CD4-positive, alpha-beta T cell (primary cell): ENCODE data around the gene REEP1. TPM values are rescaled to one million over a fixed set of nuclear protein-coding genes. Genes with fewer than 3 reads are reported as not detected.

ENCODE experiments used
- ATAC-seq: fragments of 200-7000 bp; cut with Tn5 transposase; one replicate; pipeline ENCODE4 v1.10.0; 2022; ENCODE audit warnings: mild to moderate bottlenecking; ENCODE audit not compliant: poor library complexity
- CTCF ChIA-PET: fragments of 350-600 bp; sonication (Branson Sonifier 250); formaldehyde crosslinking; loops from one replicate; lab custom pipeline; 2021; ENCODE audit warnings: antibody characterized with exemption, inconsistent platforms; lab: Charles Lee
- POLR2A ChIA-PET: fragments of 350-600 bp; sonication (Branson Sonifier 250); formaldehyde crosslinking; loops from one replicate; lab custom pipeline; 2021; ENCODE audit warnings: antibody characterized with exemption, inconsistent platforms; lab: Charles Lee
- DNase-seq, 14 experiments: peaks; one replicate each; pipeline ENCODE4 v3.0.0-alpha.2; 2013 to 2020; ENCODE audit warnings: mixed read lengths in 2 of 14
- H3K27ac ChIP-seq, 2 donors: one replicate each; pipeline versions ENCODE4 v1.5.1 to v1.7.0; 2013; ENCODE audit warnings: low read length in 2 of 2, low read depth in 1 of 2, mild to moderate bottlenecking in 1 of 2
- H3K27me3 ChIP-seq, 2 experiments: 1 replicate in 1 of 2; 2 replicates in 1 of 2; pipeline versions ENCODE4 v1.6.1 to v1.7.0; 2013; ENCODE audit warnings: low read length in 2 of 2, control low read depth in 1 of 2, mild to moderate bottlenecking in 1 of 2, moderate library complexity in 1 of 2; ENCODE audit not compliant: insufficient read depth in 2 of 2, control insufficient read depth in 1 of 2
- H3K36me3 ChIP-seq: one replicate; pipeline ENCODE4 v1.6.1; 2013; ENCODE audit warnings: low read length, control low read depth; ENCODE audit not compliant: insufficient read depth
- H3K4me1 ChIP-seq: one replicate; pipeline ENCODE4 v1.6.1; 2013; ENCODE audit warnings: low read length, control low read depth; ENCODE audit not compliant: insufficient read depth
- H3K4me3 ChIP-seq: one replicate; pipeline ENCODE4 v1.5.1; 2013; ENCODE audit warnings: mild to moderate bottlenecking, low read length, moderate library complexity
- H3K9me3 ChIP-seq, 2 experiments: 1 replicate in 1 of 2; 2 replicates in 1 of 2; pipeline versions ENCODE4 v1.6.1 to v1.7.0; 2013; ENCODE audit warnings: low read length in 2 of 2, mild to moderate bottlenecking in 2 of 2, control low read depth in 1 of 2, moderate library complexity in 1 of 2; ENCODE audit not compliant: control insufficient read depth in 1 of 2, insufficient read depth in 1 of 2
- H3K27ac Mint-ChIP-seq: one replicate; pipeline ENCODE4 v1.8.0; 2020; ENCODE audit warnings: mixed read lengths
- H3K27me3 Mint-ChIP-seq: one replicate; pipeline ENCODE4 v1.8.0; 2021; ENCODE audit warnings: mixed read lengths
- H3K36me3 Mint-ChIP-seq: one replicate; pipeline ENCODE4 v1.8.0; 2021; ENCODE audit warnings: low read depth, mixed read lengths
- H3K4me1 Mint-ChIP-seq: one replicate; pipeline ENCODE4 v1.8.0; 2021; ENCODE audit warnings: low read depth, mixed read lengths
- H3K4me3 Mint-ChIP-seq: one replicate; pipeline ENCODE4 v1.8.0; 2020; ENCODE audit warnings: mild to moderate bottlenecking, mixed read lengths
- H3K9me3 Mint-ChIP-seq: one replicate; pipeline ENCODE4 v1.8.0; 2020; ENCODE audit warnings: mixed read lengths
- intact Hi-C, 2 experiments: fragments of 100-400 bp; cut with DNase I in 1 of 2; cut with micrococcal nuclease in 1 of 2; formaldehyde crosslinking; loops; one replicate each; pipeline versions ENCODE4 v1.15.1 to v1.9.0; 2023 to 2025; cut with DNase I, micrococcal nuclease
- total RNA-seq, 174 experiments: library from RNA in 2 of 174; stranded (reverse) in 2 of 174; gene quantifications; one replicate each; pipeline ENCODE4 v1.2.3 and lab custom pipeline; 2021 to 2026
- TF ChIP-seq, protein P1 (sequence below): fragments of 200-600 bp; IDR thresholded peaks from one replicate; pipeline ENCODE4 v1.8.0; 2022; ENCODE audit warnings: antibody characterized with exemption, mild to moderate bottlenecking

The REEP1 gene
- total RNA-seq, 2 experiments from 2014 or later = not detected

DNA sequence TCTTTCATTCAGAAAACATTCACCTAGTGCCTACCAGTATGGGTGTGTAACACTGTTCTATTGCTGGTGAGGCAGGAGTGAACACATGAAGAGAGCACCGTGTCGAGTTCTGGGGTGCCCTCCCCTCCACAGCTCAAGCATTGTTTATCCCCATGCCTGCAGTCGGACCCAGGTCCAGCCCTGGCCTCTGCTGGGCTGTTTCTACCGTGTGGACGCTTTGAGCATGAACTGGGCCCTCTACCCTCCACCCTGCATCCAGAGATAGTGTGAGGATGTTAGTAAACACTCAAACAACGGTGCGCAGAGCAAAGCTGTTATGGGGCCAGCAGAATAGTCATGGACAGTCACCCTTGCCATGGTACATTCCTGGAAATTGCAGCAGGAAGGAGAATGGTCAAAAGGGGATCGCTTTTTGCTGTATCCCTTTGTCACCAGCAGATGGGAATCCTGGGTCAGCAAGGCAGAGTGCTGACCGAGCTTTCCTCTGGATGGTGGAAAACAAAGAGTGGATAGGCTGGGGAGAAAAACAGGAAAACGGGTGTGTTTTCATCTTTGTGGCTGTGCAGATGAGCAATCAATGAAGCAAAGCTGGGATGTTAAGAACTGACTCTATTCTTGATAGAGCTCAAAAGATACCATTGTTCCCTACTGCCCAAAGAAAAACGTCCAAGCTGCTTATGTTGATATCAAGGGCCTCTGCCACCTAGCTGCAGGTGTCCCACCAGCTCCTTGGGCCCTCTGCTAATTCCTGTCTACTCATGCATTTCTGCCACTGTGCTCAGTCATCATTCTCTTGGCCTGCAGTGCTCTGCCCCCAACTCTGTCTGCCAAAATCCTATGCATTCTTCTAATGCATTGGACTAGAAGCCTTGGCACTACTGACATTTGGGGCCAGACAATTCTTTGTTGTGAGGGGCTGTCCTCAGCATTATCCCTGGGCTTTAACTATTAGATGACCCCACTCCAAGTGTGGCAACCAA, 38.7 kb downstream of the REEP1 start:
- Mint-ChIP-seq H3K36me3 (no peaks in the 10 kb centered on the region), H3K27ac (no peak overlapping the region), H3K27me3 (peaks cover 29% of the 10 kb centered on the region), H3K4me1 (no peaks in the 10 kb centered on the region), H3K9me3 (no peaks in the 10 kb centered on the region), H3K4me3 (no peak overlapping the region)
- TF ChIP-seq, protein P1, sequence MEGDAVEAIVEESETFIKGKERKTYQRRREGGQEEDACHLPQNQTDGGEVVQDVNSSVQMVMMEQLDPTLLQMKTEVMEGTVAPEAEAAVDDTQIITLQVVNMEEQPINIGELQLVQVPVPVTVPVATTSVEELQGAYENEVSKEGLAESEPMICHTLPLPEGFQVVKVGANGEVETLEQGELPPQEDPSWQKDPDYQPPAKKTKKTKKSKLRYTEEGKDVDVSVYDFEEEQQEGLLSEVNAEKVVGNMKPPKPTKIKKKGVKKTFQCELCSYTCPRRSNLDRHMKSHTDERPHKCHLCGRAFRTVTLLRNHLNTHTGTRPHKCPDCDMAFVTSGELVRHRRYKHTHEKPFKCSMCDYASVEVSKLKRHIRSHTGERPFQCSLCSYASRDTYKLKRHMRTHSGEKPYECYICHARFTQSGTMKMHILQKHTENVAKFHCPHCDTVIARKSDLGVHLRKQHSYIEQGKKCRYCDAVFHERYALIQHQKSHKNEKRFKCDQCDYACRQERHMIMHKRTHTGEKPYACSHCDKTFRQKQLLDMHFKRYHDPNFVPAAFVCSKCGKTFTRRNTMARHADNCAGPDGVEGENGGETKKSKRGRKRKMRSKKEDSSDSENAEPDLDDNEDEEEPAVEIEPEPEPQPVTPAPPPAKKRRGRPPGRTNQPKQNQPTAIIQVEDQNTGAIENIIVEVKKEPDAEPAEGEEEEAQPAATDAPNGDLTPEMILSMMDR = no peak
- Histone ChIP-seq H3K27ac (no peak overlapping the region), H3K4me1 (no peaks in the 10 kb centered on the region), H3K4me3 (no peak overlapping the region), H3K36me3 (no peaks in the 10 kb centered on the region), H3K9me3 (no peaks in the 10 kb centered on the region), H3K27me3 (peaks cover 0 to 15% of the 10 kb centered on the region in 2 experiments)
- no peak for ATAC-seq
- intact Hi-C loops = no loop called here
- POLR2A ChIA-PET = no interaction called here
- no peak for DNase-seq
- CTCF ChIA-PET = no interaction called here

DNA sequence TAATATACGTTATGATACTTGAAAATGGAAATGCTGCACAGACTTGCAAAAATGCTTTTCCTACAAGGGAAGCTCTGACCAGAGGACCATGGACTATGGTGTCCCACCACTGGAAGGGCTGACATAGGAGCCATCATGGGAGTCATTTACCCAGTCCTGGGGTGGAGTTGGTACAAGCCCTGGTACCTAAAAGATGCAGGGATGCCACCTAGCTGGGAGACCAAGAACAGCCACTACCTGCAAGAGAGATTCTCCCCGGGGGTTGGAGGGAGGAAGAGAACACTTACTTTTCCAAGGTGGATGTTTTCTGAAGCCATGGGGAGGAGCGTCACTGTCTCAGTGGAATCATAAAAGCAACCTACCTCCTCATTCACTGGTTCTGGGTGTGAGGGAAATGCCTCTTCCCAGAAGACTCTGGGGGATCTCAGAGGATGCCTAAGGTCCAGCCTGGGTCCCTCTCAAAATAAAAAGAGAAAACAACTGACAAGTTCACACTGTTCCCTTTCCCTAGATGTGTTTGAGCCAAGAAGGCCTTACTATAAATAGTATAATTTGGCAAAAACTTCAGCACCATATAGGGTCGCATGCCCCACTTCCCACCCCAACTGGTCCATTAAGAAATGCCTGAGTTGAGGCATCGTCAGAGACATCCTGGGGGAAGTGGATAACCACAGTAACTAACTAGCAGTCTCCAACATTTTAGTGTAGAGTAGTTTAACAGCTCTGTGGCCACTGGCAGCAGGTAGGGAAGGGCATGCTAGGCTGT, 39.9 kb downstream of the REEP1 start:
- no peak overlapping the region for H3K27ac Mint-ChIP-seq
- H3K4me3 Mint-ChIP-seq = no peak overlapping the region
- ChIA-PET POLR2A (no interaction called here), CTCF (no interaction called here)
- H3K9me3 Mint-ChIP-seq = no peaks in the 10 kb centered on the region
- peaks cover 25% of the 10 kb centered on the region for H3K27me3 Mint-ChIP-seq
- Histone ChIP-seq H3K27ac (no peak overlapping the region), H3K27me3 (peaks cover 0 to 15% of the 10 kb centered on the region in 2 experiments), H3K4me3 (no peak overlapping the region), H3K36me3 (no peaks in the 10 kb centered on the region), H3K9me3 (no peaks in the 10 kb centered on the region), H3K4me1 (no peaks in the 10 kb centered on the region)
- DNase-seq (peak in 1 of 14 experiments; percentile 17), ATAC-seq (no peak)
- TF ChIP-seq, protein P1 = no peak
- H3K4me1 Mint-ChIP-seq = no peaks in the 10 kb centered on the region
- H3K36me3 Mint-ChIP-seq = no peaks in the 10 kb centered on the region
- intact Hi-C loops = no loop called here

DNA sequence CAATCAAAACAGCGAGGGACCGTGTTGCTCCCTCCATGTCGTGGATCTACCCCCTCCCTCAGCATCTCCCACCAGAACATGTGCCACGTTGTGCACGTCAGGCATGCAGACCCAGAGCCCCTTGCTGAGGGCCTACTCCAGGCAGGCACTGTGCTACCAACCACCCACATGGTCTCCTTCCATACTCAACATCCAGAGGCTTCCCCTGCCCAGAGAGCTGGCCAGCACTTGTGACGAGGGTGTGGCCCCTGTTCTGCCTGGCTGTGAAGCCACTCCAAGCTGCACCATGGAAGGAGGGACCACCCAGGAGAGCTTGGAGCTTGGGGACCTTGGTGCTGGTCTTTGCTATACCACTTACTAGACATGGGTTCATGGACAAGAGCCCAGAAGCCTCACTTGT, 40.5 kb downstream of the REEP1 start:
- intact Hi-C loops = no loop called here
- ATAC-seq (no peak), DNase-seq (no peak)
- Histone ChIP-seq H3K27ac (no peak overlapping the region), H3K27me3 (peaks cover 0 to 15% of the 10 kb centered on the region in 2 experiments), H3K4me3 (no peak overlapping the region), H3K4me1 (no peaks in the 10 kb centered on the region), H3K9me3 (no peaks in the 10 kb centered on the region), H3K36me3 (no peaks in the 10 kb centered on the region)
- ChIA-PET POLR2A (no interaction called here), CTCF (no interaction called here)
- no peaks in the 10 kb centered on the region for H3K36me3 Mint-ChIP-seq
- H3K9me3 Mint-ChIP-seq = no peaks in the 10 kb centered on the region
- no peak overlapping the region for H3K4me3 Mint-ChIP-seq
- peaks cover 19% of the 10 kb centered on the region for H3K27me3 Mint-ChIP-seq
- TF ChIP-seq, protein P1 = no peak
- H3K4me1 Mint-ChIP-seq = no peaks in the 10 kb centered on the region
- no peak overlapping the region for H3K27ac Mint-ChIP-seq
